Measurements from ENCODE around the gene PSENEN.

PSENEN gene, protein sequence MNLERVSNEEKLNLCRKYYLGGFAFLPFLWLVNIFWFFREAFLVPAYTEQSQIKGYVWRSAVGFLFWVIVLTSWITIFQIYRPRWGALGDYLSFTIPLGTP

GRCh38 chr19:35745328-35746086 is at the start of gene PSENEN, which contains the start of gene U2AF1L4:
PSENEN (plus strand) TSS chr19:35745651; CDS start chr19:35745931, 280 bp downstream.
U2AF1L4 (minus strand) TSS chr19:35745418; CDS start chr19:35745391, 27 bp downstream.
- peak within 1 kb of the TSS; percentile 68 for H3K4me3 ChIP-seq (ENCODE audit: insufficient read length, low read depth)
- peak; percentile 97 for DNase-seq (ENCODE audit: low read depth, low spot score)
- TF ChIP-seq SUZ12 (IDR thresholded peaks at IDR 0.05; ENCODE audit: extremely low read depth, insufficient read depth, insufficient read length) (no peak), YY1 (IDR thresholded peaks at IDR 0.05; ENCODE audit: insufficient read depth, insufficient read length) (peak; percentile 40)
- peaks cover 15% of the 10 kb centered on the region for H3K36me3 ChIP-seq (ENCODE audit: insufficient read depth, insufficient read length, low read length)
- H3K9ac ChIP-seq (ENCODE audit: insufficient read length, low read depth): peak within 1 kb of the TSS; percentile 90
- H3K4me1 ChIP-seq (ENCODE audit: insufficient read depth, insufficient read length): peaks cover 7% of the 10 kb centered on the region
- H3K27me3 ChIP-seq (ENCODE audit: insufficient read depth, insufficient read length): no peaks in the 10 kb centered on the region
- no peaks in the 10 kb centered on the region for H3K9me3 ChIP-seq (ENCODE audit: insufficient read depth, low read length)

DNA sequence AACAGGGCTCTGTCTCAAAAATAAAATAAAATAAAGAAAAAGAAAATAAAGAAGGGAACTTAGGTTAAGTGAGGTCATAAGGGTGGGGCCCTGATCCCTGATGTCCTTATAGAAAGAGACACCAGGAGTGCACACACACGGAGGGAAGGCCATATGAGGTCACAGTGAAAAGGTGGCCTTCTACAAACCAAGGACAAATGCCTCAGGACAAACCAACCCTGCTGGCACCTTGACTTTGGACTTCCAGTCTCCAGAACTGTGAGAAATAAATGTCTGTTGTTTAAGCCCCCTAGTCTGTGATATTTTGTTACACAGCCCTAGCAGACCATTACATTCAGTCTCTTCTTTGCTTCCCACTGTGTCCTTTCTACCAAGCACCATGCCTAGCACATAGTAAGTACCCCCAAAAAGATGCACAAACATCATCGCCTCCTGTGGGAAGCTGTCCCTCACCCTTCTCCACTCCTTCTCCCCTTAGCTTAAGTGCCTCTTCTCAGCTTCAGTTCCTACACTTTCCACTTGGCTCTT is 49.5 kb upstream of the PSENEN start:
- Histone ChIP-seq H3K27me3 (ENCODE audit: insufficient read depth, insufficient read length) (no peaks in the 10 kb centered on the region), H3K36me3 (ENCODE audit: insufficient read depth, insufficient read length, low read length) (no peaks in the 10 kb centered on the region), H3K9me3 (ENCODE audit: insufficient read depth, low read length) (no peaks in the 10 kb centered on the region), H3K4me1 (ENCODE audit: insufficient read depth, insufficient read length) (no peaks in the 10 kb centered on the region), H3K4me3 (ENCODE audit: insufficient read length, low read depth) (no peak overlapping the region), H3K9ac (ENCODE audit: insufficient read length, low read depth) (no peak overlapping the region)
- TF ChIP-seq ZNF274 (IDR thresholded peaks at IDR 0.05; ENCODE audit: low read depth, low read length) (no peak), SUZ12 (IDR thresholded peaks at IDR 0.05; ENCODE audit: extremely low read depth, insufficient read depth, insufficient read length) (no peak), YY1 (IDR thresholded peaks at IDR 0.05; ENCODE audit: insufficient read depth, insufficient read length) (no peak)
- no peak for DNase-seq (ENCODE audit: low read depth, low spot score)

- H3K27me3 ChIP-seq (ENCODE audit: insufficient read depth, insufficient read length): no peaks in the 10 kb centered on the region
- H3K9ac ChIP-seq (ENCODE audit: insufficient read length, low read depth): no peak overlapping the region
- no peaks in the 10 kb centered on the region for H3K9me3 ChIP-seq (ENCODE audit: insufficient read depth, low read length)
- H3K4me3 ChIP-seq (ENCODE audit: insufficient read length, low read depth): no peak overlapping the region
- no peak for DNase-seq (ENCODE audit: low read depth, low spot score)
- no peaks in the 10 kb centered on the region for H3K4me1 ChIP-seq (ENCODE audit: insufficient read depth, insufficient read length)
- H3K36me3 ChIP-seq (ENCODE audit: insufficient read depth, insufficient read length, low read length): no peaks in the 10 kb centered on the region
- TF ChIP-seq SUZ12 (IDR thresholded peaks at IDR 0.05; ENCODE audit: extremely low read depth, insufficient read depth, insufficient read length) (no peak), ZNF274 (IDR thresholded peaks at IDR 0.05; ENCODE audit: low read depth, low read length) (no peak), YY1 (IDR thresholded peaks at IDR 0.05; ENCODE audit: insufficient read depth, insufficient read length) (no peak)
Observed at GRCh38 chr19:35696835-35697234, 48.6 kb upstream of the PSENEN start.

GRCh38 chr19:35702223-35703012 is 43.0 kb upstream of the PSENEN start:
- Histone ChIP-seq H3K4me3 (ENCODE audit: insufficient read length, low read depth) (peak overlapping the region; percentile 60), H3K9me3 (ENCODE audit: insufficient read depth, low read length) (no peaks in the 10 kb centered on the region; the same call in 1 of the 2 replicates), H3K9ac (ENCODE audit: insufficient read length, low read depth) (peak overlapping the region; percentile 61)

GRCh38 chr19:35703343-35703742 is 42.1 kb upstream of the PSENEN start:
- H3K9ac ChIP-seq (ENCODE audit: insufficient read length, low read depth): no peak overlapping the region
- no peaks in the 10 kb centered on the region for H3K36me3 ChIP-seq (ENCODE audit: insufficient read depth, insufficient read length, low read length)
- no peak for DNase-seq (ENCODE audit: low read depth, low spot score)
- no peak for TF ChIP-seq SUZ12 (IDR thresholded peaks at IDR 0.05; ENCODE audit: extremely low read depth, insufficient read depth, insufficient read length)
- TF ChIP-seq ZNF274 (IDR thresholded peaks at IDR 0.05; ENCODE audit: low read depth, low read length): no peak
- H3K27me3 ChIP-seq (ENCODE audit: insufficient read depth, insufficient read length): no peaks in the 10 kb centered on the region
- H3K4me3 ChIP-seq (ENCODE audit: insufficient read length, low read depth): no peak overlapping the region
- H3K9me3 ChIP-seq (ENCODE audit: insufficient read depth, low read length): no peaks in the 10 kb centered on the region; the same call in 1 of the 2 replicates
- peaks cover 2% of the 10 kb centered on the region for H3K4me1 ChIP-seq (ENCODE audit: insufficient read depth, insufficient read length)

More at GRCh38 chr19:35702223-35703012, 43.0 kb upstream of the PSENEN start:
- no peaks in the 10 kb centered on the region for H3K27me3 ChIP-seq (ENCODE audit: insufficient read depth, insufficient read length)
- no peaks in the 10 kb centered on the region for H3K36me3 ChIP-seq (ENCODE audit: insufficient read depth, insufficient read length, low read length)
- peaks cover 2% of the 10 kb centered on the region for H3K4me1 ChIP-seq (ENCODE audit: insufficient read depth, insufficient read length)
- TF ChIP-seq ZNF274 (IDR thresholded peaks at IDR 0.05; ENCODE audit: low read depth, low read length): no peak
- no peak for TF ChIP-seq YY1 (IDR thresholded peaks at IDR 0.05; ENCODE audit: insufficient read depth, insufficient read length)
- TF ChIP-seq SUZ12 (IDR thresholded peaks at IDR 0.05; ENCODE audit: extremely low read depth, insufficient read depth, insufficient read length): no peak
- peak; percentile 94 for DNase-seq (ENCODE audit: low read depth, low spot score)

GRCh38 chr19:35704218-35704617 is 41.2 kb upstream of the PSENEN start, which contains the start of gene ZBTB32:
ZBTB32 (plus strand) TSS chr19:35704558; CDS start chr19:35714627, 10,069 bp downstream.
- no peaks in the 10 kb centered on the region for H3K27me3 ChIP-seq (ENCODE audit: insufficient read depth, insufficient read length)
- TF ChIP-seq YY1 (IDR thresholded peaks at IDR 0.05; ENCODE audit: insufficient read depth, insufficient read length) (no peak), ZNF274 (IDR thresholded peaks at IDR 0.05; ENCODE audit: low read depth, low read length) (no peak), SUZ12 (IDR thresholded peaks at IDR 0.05; ENCODE audit: extremely low read depth, insufficient read depth, insufficient read length) (no peak)
- no peaks in the 10 kb centered on the region for H3K36me3 ChIP-seq (ENCODE audit: insufficient read depth, insufficient read length, low read length)
- no peak within 1 kb of the TSS for H3K4me3 ChIP-seq (ENCODE audit: insufficient read length, low read depth)
- H3K9me3 ChIP-seq (ENCODE audit: insufficient read depth, low read length): no peaks in the 10 kb centered on the region; the same call in 1 of the 2 replicates
- DNase-seq (ENCODE audit: low read depth, low spot score): no peak
- no peak within 1 kb of the TSS for H3K9ac ChIP-seq (ENCODE audit: insufficient read length, low read depth)
- peaks cover 2% of the 10 kb centered on the region for H3K4me1 ChIP-seq (ENCODE audit: insufficient read depth, insufficient read length)
